GM12874 (cell line): ENCODE data around the gene HRC.

Experiments used
- TF ChIP-seq, protein P1 (sequence below): IDR thresholded peaks from 2 replicates; pipeline ENCODE4 v1.5.1; 2011; ENCODE audit warnings: low read depth, mild to moderate bottlenecking, control low read depth, low read length, moderate library complexity; ENCODE audit not compliant: insufficient read depth

Gene HRC

GRCh38 chr19:49127674-49128544 lies 27.3 kb downstream of the HRC start:
- TF ChIP-seq, protein P1, sequence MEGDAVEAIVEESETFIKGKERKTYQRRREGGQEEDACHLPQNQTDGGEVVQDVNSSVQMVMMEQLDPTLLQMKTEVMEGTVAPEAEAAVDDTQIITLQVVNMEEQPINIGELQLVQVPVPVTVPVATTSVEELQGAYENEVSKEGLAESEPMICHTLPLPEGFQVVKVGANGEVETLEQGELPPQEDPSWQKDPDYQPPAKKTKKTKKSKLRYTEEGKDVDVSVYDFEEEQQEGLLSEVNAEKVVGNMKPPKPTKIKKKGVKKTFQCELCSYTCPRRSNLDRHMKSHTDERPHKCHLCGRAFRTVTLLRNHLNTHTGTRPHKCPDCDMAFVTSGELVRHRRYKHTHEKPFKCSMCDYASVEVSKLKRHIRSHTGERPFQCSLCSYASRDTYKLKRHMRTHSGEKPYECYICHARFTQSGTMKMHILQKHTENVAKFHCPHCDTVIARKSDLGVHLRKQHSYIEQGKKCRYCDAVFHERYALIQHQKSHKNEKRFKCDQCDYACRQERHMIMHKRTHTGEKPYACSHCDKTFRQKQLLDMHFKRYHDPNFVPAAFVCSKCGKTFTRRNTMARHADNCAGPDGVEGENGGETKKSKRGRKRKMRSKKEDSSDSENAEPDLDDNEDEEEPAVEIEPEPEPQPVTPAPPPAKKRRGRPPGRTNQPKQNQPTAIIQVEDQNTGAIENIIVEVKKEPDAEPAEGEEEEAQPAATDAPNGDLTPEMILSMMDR: no peak

- TF ChIP-seq, protein P1: no peak
Measured at GRCh38 chr19:49126575-49126974, 28.6 kb downstream of the HRC start.

DNA sequence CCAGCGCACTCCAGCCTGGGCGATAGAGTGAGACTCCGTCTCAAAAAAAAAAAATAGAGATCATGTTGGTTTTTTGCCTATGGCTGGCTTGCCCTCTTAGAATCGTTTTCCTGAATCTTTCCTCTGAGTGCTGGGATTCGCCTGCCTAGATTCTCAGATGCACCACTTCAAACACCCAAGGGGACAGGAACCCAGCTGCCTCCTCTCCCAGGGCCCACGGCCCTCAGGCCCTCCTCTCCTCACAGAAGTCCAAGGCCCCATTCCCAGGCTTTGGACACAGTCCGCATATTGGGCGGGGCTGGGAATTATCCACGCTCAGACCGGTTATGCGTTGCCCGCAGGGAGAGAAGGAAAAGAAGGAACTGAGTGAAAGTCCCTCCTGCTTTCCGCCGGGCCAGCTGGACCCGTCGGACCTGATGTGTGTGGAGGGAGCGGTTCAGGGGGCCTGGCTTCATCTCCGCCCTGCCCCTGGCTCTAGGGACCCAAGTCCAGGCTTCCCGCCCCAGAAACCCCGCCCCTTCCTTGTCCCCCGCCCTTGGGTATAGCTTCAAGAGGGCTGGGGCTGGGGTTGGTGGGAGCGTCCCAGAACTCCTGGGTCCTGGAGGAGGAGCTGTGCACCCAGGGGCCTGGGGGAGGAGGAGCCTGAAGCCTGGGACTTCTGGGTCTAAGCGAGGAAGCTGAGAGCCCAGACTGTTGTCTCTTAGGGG lies 30.0 kb downstream of the HRC start:
- TF ChIP-seq, protein P1: no peak

GRCh38 chr19:49120868-49121267 lies 34.3 kb downstream of the HRC start:
- TF ChIP-seq, protein P1: no peak

GRCh38 chr19:49120325-49120683 lies 34.9 kb downstream of the HRC start:
- TF ChIP-seq, protein P1: no peak

GRCh38 chr19:49119411-49120324 lies 35.5 kb downstream of the HRC start, which contains the start of gene PPFIA3:
Gene PPFIA3 (plus strand): TSS chr19:49119544. CDS start chr19:49127874, 8,330 bp downstream.
- TF ChIP-seq, protein P1: no peak
